GM18526 (cell line): Measurements from ENCODE around the gene MTMR2.

Experiments
- POLR2A ChIP-seq: IDR thresholded peaks from 3 replicates; pipeline ENCODE4 v1.6.1; 2011; ENCODE audit not compliant: insufficient read length; ENCODE audit errors: extremely low read depth

MTMR2 gene

GRCh38 chr11:95788921-95789505 lies 134.9 kb downstream of the MTMR2 start:
- TF ChIP-seq POLR2A, result no peak
